Suprapubic skin (tissue), 3 donors: Measurements from ENCODE around the gene RFX3.

Experiments used
- EP300 ChIP-seq: sonication (generic); formaldehyde crosslinking; IDR thresholded peaks from one replicate; pipeline ENCODE4 v1.6.1; 2017; ENCODE audit warnings: antibody characterized with exemption
- POLR2A ChIP-seq, 2 donors: fragments of 450-650 bp; IDR thresholded peaks; one replicate each; pipeline ENCODE4 v1.6.1; 2017; ENCODE audit warnings: antibody characterized with exemption in 2 of 2, mild to moderate bottlenecking in 2 of 2, moderate library complexity in 2 of 2
- TF ChIP-seq, protein P1 (sequence below), 2 donors: fragments of 200-600 bp in 1 of 2; fragments of 450-650 bp in 1 of 2; sonication (generic) in 1 of 2; IDR thresholded peaks; one replicate each; pipeline ENCODE4 v1.5.1; 2016 to 2019; ENCODE audit warnings: antibody characterized with exemption in 2 of 2, mild to moderate bottlenecking in 1 of 2, moderate library complexity in 1 of 2

DNA sequence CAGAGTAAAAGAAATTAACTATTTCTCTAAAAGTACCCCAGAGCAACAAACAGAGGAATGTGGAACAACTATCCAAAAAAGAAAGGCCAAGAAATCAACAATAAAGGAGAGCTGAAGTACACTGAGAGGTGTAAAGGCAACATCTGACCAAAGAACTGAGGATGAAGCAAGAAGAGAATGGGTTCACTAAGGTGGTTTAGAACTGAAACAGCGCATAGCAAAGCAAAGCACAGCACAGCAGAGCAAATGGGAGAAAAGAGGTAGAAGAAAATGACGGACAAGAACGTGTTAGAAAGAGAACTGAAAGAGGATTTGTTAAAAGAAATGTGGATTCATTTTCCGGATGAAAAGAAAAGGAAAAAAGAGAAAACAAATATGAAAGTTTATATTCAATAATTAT, 25.8 kb downstream of the RFX3 start:
- TF ChIP-seq, protein P1, sequence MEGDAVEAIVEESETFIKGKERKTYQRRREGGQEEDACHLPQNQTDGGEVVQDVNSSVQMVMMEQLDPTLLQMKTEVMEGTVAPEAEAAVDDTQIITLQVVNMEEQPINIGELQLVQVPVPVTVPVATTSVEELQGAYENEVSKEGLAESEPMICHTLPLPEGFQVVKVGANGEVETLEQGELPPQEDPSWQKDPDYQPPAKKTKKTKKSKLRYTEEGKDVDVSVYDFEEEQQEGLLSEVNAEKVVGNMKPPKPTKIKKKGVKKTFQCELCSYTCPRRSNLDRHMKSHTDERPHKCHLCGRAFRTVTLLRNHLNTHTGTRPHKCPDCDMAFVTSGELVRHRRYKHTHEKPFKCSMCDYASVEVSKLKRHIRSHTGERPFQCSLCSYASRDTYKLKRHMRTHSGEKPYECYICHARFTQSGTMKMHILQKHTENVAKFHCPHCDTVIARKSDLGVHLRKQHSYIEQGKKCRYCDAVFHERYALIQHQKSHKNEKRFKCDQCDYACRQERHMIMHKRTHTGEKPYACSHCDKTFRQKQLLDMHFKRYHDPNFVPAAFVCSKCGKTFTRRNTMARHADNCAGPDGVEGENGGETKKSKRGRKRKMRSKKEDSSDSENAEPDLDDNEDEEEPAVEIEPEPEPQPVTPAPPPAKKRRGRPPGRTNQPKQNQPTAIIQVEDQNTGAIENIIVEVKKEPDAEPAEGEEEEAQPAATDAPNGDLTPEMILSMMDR (IDR thresholded peaks at IDR 0.05): no peak
- TF ChIP-seq EP300 (no peak), POLR2A (IDR thresholded peaks at IDR 0.05) (no peak)
